GM21786 (cell line): ENCODE data around the gene PCDHGB2.
"Not testable (repeated sequence)": the region's sequence is repeated elsewhere in the genome, so short reads cannot be mapped to it uniquely, and the experiment has no call there.

Experiments
- ATAC-seq: cut with Tn5 transposase; IDR thresholded peaks from one replicate; pipeline ENCODE4 v1.9.1; 2021; ENCODE audit not compliant: unreplicated experiment

PCDHGB2 gene

GRCh38 chr5:141349917-141350619 lies 9.7 kb upstream of the PCDHGB2 start, which contains the start of gene PCDHGB1:
Gene PCDHGB1, plus strand, starts transcription at chr5:141350099. Its CDS starts 162 bp downstream, at chr5:141350261.
- ATAC-seq: no peak

- no peak for ATAC-seq
These were observed 8.2 kb upstream of the PCDHGB2 start for GRCh38 chr5:141351591-141351990.

DNA sequence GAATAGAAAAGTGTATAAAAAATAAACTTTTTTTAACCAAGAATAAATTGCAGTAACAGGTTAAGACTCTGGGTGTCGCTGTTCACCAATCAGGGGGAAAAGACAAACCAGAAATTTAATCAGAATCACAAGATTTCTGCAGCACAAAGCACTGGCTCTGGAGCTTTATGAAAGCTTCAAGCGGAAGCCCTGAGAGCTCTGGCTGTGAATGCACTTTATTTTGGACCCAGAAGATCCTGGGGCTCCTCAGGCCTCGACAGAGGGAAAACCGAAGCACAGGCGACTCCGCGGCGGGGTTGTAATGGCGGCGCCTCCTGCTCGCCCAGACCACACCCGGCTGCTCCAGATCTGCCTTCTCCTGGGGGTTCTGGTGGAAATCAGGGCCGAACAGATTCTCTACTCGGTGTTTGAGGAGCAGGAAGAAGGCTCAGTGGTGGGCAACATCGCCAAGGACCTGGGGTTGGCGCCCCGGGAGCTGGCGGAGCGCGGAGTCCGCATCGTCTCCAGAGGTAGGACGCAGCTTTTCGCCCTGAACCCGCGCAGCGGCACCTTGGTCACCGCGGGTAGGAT lies 4.8 kb upstream of the PCDHGB2 start, which contains the start of gene PCDHGA4:
Gene PCDHGA4 (plus strand): TSS at position 122 of the 570 bp plus-strand sequence. CDS start 87 bp downstream, at position 209.
- ATAC-seq: no peak

GRCh38 chr5:141355641-141356040 lies 4.2 kb upstream of the PCDHGB2 start:
- no peak for ATAC-seq

- no peak for ATAC-seq
These were observed 3.7 kb upstream of the PCDHGB2 start for GRCh38 chr5:141356133-141356532.

DNA sequence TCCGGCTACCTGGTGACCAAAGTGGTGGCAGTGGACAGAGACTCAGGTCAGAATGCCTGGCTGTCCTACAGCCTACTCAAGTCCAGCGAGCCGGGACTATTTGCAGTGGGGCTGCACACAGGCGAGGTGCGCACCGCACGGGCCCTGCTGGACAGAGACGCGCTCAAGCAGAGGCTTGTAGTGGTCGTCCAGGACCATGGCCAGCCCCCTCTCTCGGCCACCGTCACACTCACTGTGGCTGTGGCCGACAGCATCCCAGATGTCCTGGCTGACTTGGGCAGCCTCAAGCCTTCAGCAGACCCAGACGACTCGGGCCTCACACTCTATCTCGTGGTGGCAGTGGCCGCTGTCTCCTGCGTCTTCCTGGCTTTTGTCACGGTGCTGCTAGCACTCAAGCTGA lies 2.8 kb upstream of the PCDHGB2 start:
- ATAC-seq: no peak

- no peak for ATAC-seq
These were observed 891 bp downstream of the PCDHGB2 start for GRCh38 chr5:141360685-141361084.

- ATAC-seq: no peak
These were observed 2.9 kb downstream of the PCDHGB2 start for GRCh38 chr5:141362719-141363118.

GRCh38 chr5:141363952-141364660 lies 4.3 kb downstream of the PCDHGB2 start, which contains the start of gene PCDHGA5:
Gene PCDHGA5, plus strand, starts transcription at chr5:141364162. Its CDS starts 169 bp downstream, at chr5:141364331.
- ATAC-seq: no peak

- no peak for ATAC-seq
These were observed 6.5 kb downstream of the PCDHGB2 start for GRCh38 chr5:141366016-141366896.

DNA sequence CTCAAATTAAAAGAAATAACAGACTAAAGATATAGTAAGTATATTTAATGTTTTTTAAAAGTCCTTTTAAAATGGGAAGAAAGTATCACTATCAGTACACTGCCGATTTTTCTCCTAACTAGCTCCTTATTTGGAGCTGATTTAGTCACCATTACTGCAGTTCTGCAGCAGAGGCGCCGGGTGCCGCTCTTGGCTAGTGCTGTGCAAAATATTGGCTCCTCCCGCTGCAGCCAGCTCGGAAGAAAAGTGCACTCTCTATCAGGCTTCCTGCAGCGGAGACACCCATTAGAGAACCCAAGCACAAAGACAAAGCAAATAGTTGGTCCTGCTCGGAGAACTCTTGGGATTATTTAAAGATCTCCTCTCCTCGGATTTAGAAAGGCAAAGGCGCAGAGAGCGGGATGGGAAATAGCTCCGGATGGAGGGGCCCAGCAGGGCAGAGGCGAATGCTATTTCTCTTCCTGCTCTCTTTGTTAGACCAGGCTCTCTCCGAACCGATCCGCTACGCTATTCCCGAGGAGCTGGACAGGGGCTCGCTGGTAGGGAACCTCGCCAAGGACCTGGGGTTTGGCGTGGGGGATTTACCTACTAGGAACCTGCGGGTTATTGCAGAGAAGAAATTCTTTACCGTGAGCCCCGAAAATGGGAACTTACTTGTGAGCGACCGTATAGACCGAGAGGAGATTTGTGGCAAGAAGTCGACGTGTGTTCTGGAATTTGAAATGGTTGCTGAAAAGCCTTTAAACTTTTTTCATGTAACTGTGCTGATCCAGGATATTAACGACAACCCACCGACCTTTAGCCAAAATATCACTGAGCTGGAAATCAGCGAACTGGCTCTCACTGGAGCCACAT lies 10.4 kb downstream of the PCDHGB2 start, which contains the start of gene PCDHGB3:
Gene PCDHGB3 (plus strand): TSS at position 249 of the 855 bp plus-strand sequence. CDS start 153 bp downstream, at position 402.
- peak; percentile 99 for ATAC-seq

- no peak for ATAC-seq
These were observed 12.0 kb downstream of the PCDHGB2 start for GRCh38 chr5:141371572-141372475.

DNA sequence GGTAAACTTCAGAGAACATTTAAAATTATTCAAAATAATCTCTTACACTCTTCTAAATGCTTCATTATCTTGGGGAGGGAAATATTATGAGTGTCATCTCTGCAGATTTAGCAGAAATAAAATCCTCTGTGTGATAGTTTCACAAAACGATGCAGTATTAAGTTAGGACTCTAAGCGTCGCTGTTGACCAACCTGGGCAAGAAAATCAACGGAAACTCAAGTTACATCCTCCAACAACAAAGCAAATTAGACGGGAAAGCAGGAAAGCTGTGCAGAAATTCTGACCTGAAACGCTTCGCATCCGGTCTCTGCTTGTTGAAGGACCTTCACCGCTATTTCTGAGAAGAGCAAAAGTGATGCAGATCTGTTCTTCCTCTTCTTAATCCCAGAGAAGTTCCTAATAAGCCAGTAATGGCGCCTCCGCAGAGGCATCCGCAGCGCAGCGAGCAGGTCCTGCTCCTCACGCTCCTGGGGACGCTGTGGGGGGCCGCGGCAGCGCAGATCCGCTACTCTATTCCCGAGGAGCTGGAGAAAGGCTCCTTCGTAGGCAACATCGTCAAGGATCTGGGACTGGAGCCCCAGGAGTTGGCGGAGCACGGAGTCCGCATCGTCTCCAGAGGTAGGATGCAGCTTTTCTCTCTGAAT lies 14.0 kb downstream of the PCDHGB2 start, which contains the start of gene PCDHGA6:
Gene PCDHGA6 (plus strand): TSS at position 219 of the 645 bp plus-strand sequence. CDS start 193 bp downstream, at position 412.
- no peak for ATAC-seq

- no peak for ATAC-seq
These were observed 14.8 kb downstream of the PCDHGB2 start for GRCh38 chr5:141374627-141375026.

DNA sequence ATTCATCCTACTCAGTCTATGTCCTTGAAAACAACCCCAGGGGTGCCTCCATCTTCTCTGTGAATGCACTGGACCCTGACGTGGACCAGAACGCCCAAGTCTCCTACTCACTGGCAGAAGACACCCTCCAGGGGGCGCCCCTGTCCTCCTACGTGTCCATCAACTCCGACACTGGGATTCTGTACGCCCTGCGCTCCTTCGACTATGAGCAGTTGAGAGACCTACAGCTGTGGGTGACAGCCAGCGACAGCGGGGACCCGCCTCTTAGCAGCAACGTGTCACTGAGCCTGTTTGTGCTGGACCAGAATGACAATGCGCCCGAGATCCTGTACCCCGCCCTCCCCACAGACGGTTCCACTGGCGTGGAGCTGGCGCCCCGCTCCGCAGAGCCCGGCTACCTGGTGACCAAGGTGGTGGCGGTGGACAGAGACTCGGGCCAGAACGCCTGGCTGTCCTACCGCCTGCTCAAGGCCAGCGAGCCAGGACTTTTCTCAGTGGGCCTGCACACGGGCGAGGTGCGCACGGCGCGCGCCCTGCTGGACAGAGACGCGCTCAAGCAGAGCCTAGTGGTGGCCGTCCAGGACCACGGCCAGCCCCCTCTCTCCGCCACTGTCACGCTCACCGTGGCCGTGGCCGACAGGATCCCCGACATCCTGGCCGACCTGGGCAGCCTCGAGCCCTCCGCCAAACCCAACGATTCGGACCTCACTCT lies 15.8 kb downstream of the PCDHGB2 start:
- not testable (repeated sequence) for ATAC-seq

GRCh38 chr5:141382469-141383294 lies 22.9 kb downstream of the PCDHGB2 start, which contains the start of gene PCDHGA7:
Gene PCDHGA7, plus strand, starts transcription at chr5:141382742. Its CDS starts 158 bp downstream, at chr5:141382900.
- no peak for ATAC-seq
